ENCODE results near the gene PPT2. TPM values are rescaled to one million over a fixed set of nuclear protein-coding genes. Genes with fewer than 3 reads are reported as not detected.

Gene PPT2
- total and polyA plus RNA-seq, 2 of the 8 experiments (the other 6 are each of a cell fraction or from before 2014, with no cell fraction given): 24.1 to 39.5 TPM

- TF ChIP-seq MAX (IDR thresholded peaks at IDR 0.05) (no peak), KDM5A (IDR thresholded peaks at IDR 0.05; ENCODE audit: low read length) (no peak), EGR1 (IDR thresholded peaks at IDR 0.05; ENCODE audit: borderline replicate concordance, low read depth, low read length) (no peak), BACH1 (IDR thresholded peaks at IDR 0.05; ENCODE audit: low read length) (no peak), NANOG (IDR thresholded peaks at IDR 0.05; ENCODE audit: insufficient read depth, low read depth, low read length, poor library complexity, severe bottlenecking) (no peak), POU5F1 (IDR thresholded peaks at IDR 0.05; ENCODE audit: low read depth, low read length) (no peak), TEAD4 (IDR thresholded peaks at IDR 0.05; ENCODE audit: low read depth, low read length) (no peak)
These were observed 39.1 kb upstream of the PPT2 start (continued) for GRCh38 chr6:32114796-32115195.

Data from H1 (cell line).